Adrenal gland (tissue), 12 donors: ENCODE data around the gene RAB6A. TPM values are rescaled to one million over a fixed set of nuclear protein-coding genes. Genes with fewer than 3 reads are reported as not detected.
"Not testable (repeated sequence)": the region's sequence is repeated elsewhere in the genome, so short reads cannot be mapped to it uniquely, and the experiment has no call there.

ENCODE experiments used
- DNase-seq, 7 donors: peaks; one replicate each; pipeline ENCODE4 v3.0.0-alpha.2; 2019 to 2020
- H3K27ac ChIP-seq, 5 donors: fragments of 200-600 bp; sonication (generic) in 4 of 5; 1 replicate in 3 of 5; 2 replicates in 2 of 5; pipeline versions ENCODE4 v1.5.1 to v1.8.0; 2016 to 2020; ENCODE audit warnings: mild to moderate bottlenecking in 1 of 5
- H3K27me3 ChIP-seq: fragments of 200-600 bp; 2 replicates; pipeline ENCODE4 v1.8.0; 2021
- H3K36me3 ChIP-seq, 2 donors: fragments of 200-600 bp; replicated peaks in 1 of 2; 1 replicate in 1 of 2; 2 replicates in 1 of 2; pipeline versions ENCODE4 v1.5.1 to v1.8.0; 2018 to 2022
- H3K4me1 ChIP-seq, 2 donors: fragments of 200-600 bp; replicated peaks in 1 of 2; 1 replicate in 1 of 2; 2 replicates in 1 of 2; pipeline versions ENCODE4 v1.5.1 to v1.8.0; 2018 to 2021
- H3K4me3 ChIP-seq, 4 donors: fragments of 200-600 bp; sonication (generic) in 3 of 4; one replicate each; pipeline ENCODE4 v1.5.1; 2016 to 2018
- H3K9me3 ChIP-seq, 3 donors: fragments of 200-600 bp; sonication (generic) in 1 of 3; replicated peaks in 1 of 3; 1 replicate in 2 of 3; 2 replicates in 1 of 3; pipeline versions ENCODE4 v1.5.1 to v1.8.0; 2016 to 2021
- CTCF ChIP-seq, 6 experiments: fragments of 450-650 bp in 4 of 6; fragments of 200-600 bp in 2 of 6; sonication (generic) in 1 of 6; IDR thresholded peaks; 1 replicate in 5 of 6; 2 replicates in 1 of 6; pipeline versions ENCODE4 v1.5.1 to v1.8.0; 2016 to 2021; ENCODE audit warnings: antibody characterized with exemption in 6 of 6, mild to moderate bottlenecking in 2 of 6, moderate library complexity in 1 of 6
- POLR2A ChIP-seq, 2 donors: fragments of 450-650 bp; IDR thresholded peaks; one replicate each; pipeline ENCODE4 v1.6.1; 2017; ENCODE audit warnings: antibody characterized with exemption in 2 of 2, mild to moderate bottlenecking in 2 of 2, moderate library complexity in 1 of 2
- WGBS, 4 donors: extraction: QIAGEN DNeasy Blood & Tissue Kit in 2 of 4; methylation state at CpG; one replicate each; pipeline versions ENCODE4 v1.1.5 to v1.1.7; 2013 to 2017; 5-methylcytosine and 5-hydroxymethylcytosine counted together
- intact Hi-C, 2 donors: fragments of 100-400 bp; cut with DNase I; formaldehyde crosslinking; loops; one replicate each; pipeline versions ENCODE4 v1.14.1 to v1.15.0; 2022 to 2023
- polyA plus RNA-seq, 3 donors: library from polyadenylated mRNA; stranded (reverse); fragments of 200-250 nt in 2 of 3; fragments of 350-450 nt in 1 of 3; fragmentation: Illumina TruSeq in 1 of 3; extraction: RNeasy Lipid Tissue Mini Kit (QIAGEN cat#74804) in 1 of 3; gene quantifications; one replicate each; pipeline ENCODE4 v1.2.3, GENCODE V29; 2013 to 2014
- total RNA-seq, 9 donors: library from RNA; depleted of rRNA in 4 of 9; stranded (reverse); fragments of >200 nt in 4 of 9; fragments of 120-200 nt in 1 of 9; fragmentation: NEBNext Ultra II Directional in 1 of 9; extraction: Animal tissue kit (Norgen Biotek cat#: 25700) in 1 of 9; gene quantifications; one replicate each; pipeline versions ENCODE4 v1.1.0 to v1.2.4, GENCODE V29; 2013 to 2023
- donor health status: healthy with polysubstance abuse.
- donor health status: Bipolar disorder and iron deficiency.
- donor health status: DM: yes; HTN: yes; CAD: no.
- donor health status: DM: no; HTN: no; CAD: no.
- donor health status: DM: no; HTN: no; CAD: no.
- donor health status: DM: yes; HTN: yes; CAD: no.

The RAB6A gene
- total and polyA plus RNA-seq, 12 donors, result 27.8 to 283 (median 131) TPM

- 93 to 97% (median 95%) methylated on average over 7 of the region's 7 CpGs for WGBS, 4 donors
- Histone ChIP-seq H3K27me3 (no peaks in the 10 kb centered on the region), H3K4me3 (no peak overlapping the region), H3K9me3 (no peaks in the 10 kb centered on the region), H3K36me3 (no peaks in the 10 kb centered on the region), H3K27ac (no peak overlapping the region), H3K4me1 (peaks cover under 1 to 2% of the 10 kb centered on the region in 2 donors)
- DNase-seq, result no peak
- intact Hi-C loops, result no loop called here
- TF ChIP-seq CTCF (IDR thresholded peaks at IDR 0.05) (no peak), POLR2A (IDR thresholded peaks at IDR 0.05) (no peak)
These were observed 17.8 kb downstream of the RAB6A start for GRCh38 chr11:73743045-73743444.

GRCh38 chr11:73735959-73736358 lies 24.9 kb downstream of the RAB6A start:
- 67 to 87% (median 78%) methylated on average over 6 to 7 of the region's 7 CpGs for WGBS, 4 donors
- peaks cover 0 to 11% of the 10 kb centered on the region in 2 donors for H3K4me1 ChIP-seq
- H3K9me3 ChIP-seq, intact Hi-C loops, H3K27me3 ChIP-seq, H3K36me3 ChIP-seq, H3K4me3 ChIP-seq, H3K27ac ChIP-seq, DNase-seq: not testable (repeated sequence)

- no peak for TF ChIP-seq POLR2A (IDR thresholded peaks at IDR 0.05)
- no peak for TF ChIP-seq CTCF (IDR thresholded peaks at IDR 0.05)
These were observed 25.9 kb downstream of the RAB6A start for GRCh38 chr11:73734993-73735392.

GRCh38 chr11:73734011-73734410 lies 26.9 kb downstream of the RAB6A start:
- intact Hi-C loops, H3K9me3 ChIP-seq, H3K36me3 ChIP-seq, DNase-seq, H3K27me3 ChIP-seq, H3K4me3 ChIP-seq, H3K27ac ChIP-seq: not testable (repeated sequence)
- 89 to 97% (median 96%) methylated on average over 8 of the region's 8 CpGs for WGBS, 4 donors
- peaks cover 0 to 11% of the 10 kb centered on the region in 2 donors for H3K4me1 ChIP-seq

More at GRCh38 chr11:73734993-73735392, 25.9 kb downstream of the RAB6A start:
- no peak for DNase-seq
- H3K9me3 ChIP-seq, result no peaks in the 10 kb centered on the region
- peaks cover 0 to 4% of the 10 kb centered on the region in 2 donors for H3K36me3 ChIP-seq
- intact Hi-C loops, result no loop called here
- H3K4me1 ChIP-seq, result peaks cover 0 to 11% of the 10 kb centered on the region in 2 donors
- no peaks in the 10 kb centered on the region for H3K27me3 ChIP-seq
- no peak overlapping the region for H3K4me3 ChIP-seq
- H3K27ac ChIP-seq, result no peak overlapping the region

GRCh38 chr11:73732936-73733335 lies 27.9 kb downstream of the RAB6A start:
- H3K27ac ChIP-seq, DNase-seq, H3K36me3 ChIP-seq, intact Hi-C loops, H3K27me3 ChIP-seq, H3K4me3 ChIP-seq, H3K9me3 ChIP-seq: not testable (repeated sequence)
- peaks cover 0 to 11% of the 10 kb centered on the region in 2 donors for H3K4me1 ChIP-seq
- 87 to 98% (median 95%) methylated on average over 7 of the region's 7 CpGs for WGBS, 4 donors

- no peaks in the 10 kb centered on the region for H3K9me3 ChIP-seq
- no peak overlapping the region for H3K27ac ChIP-seq
- no peak for TF ChIP-seq POLR2A (IDR thresholded peaks at IDR 0.05)
- peak in 5 of 6 experiments; percentile 19 to 39 (median 37) for TF ChIP-seq CTCF (IDR thresholded peaks at IDR 0.05)
- DNase-seq, result peak in 1 of 7 donors; percentile 36
- intact Hi-C loops, result no loop called here
- 92 to 94% (median 93%) methylated on average over 3 of the region's 3 CpGs for WGBS, 4 donors
- no peaks in the 10 kb centered on the region for H3K36me3 ChIP-seq
- peaks cover 0 to under 1% of the 10 kb centered on the region in 2 donors for H3K4me1 ChIP-seq
- no peaks in the 10 kb centered on the region for H3K27me3 ChIP-seq
- H3K4me3 ChIP-seq, result no peak overlapping the region
These were observed 31.2 kb downstream of the RAB6A start for GRCh38 chr11:73729594-73730206.
